ENCODE measurements around the gene ALG9. TPM values are rescaled to one million over a fixed set of nuclear protein-coding genes. Genes with fewer than 3 reads are reported as not detected.

ALG9 gene
- total RNA-seq, 1 donor from 2014 or later = 21.4 TPM

Other genes with a start within 250 kb of the ALG9 start
- gene PPP2R1B, start 105.2 kb downstream of the ALG9 start, total RNA-seq = 26.6 and 32.5 TPM in 2 replicates
- gene FDXACB1, start 7.6 kb upstream of the ALG9 start, total RNA-seq = 1.1 and 2.0 TPM in 2 replicates
- gene CFAP68, start 8.0 kb upstream of the ALG9 start, total RNA-seq = 4.0 and 4.4 TPM in 2 replicates
- 0.22 and 0.60 TPM in 2 replicates for gene CRYAB, start 40.2 kb upstream of the ALG9 start, total RNA-seq
- not detected in 2 replicates for gene HSPB2, start 41.2 kb upstream of the ALG9 start, total RNA-seq
- 0.65 TPM in 1 of 2 replicates, not detected in the other for gene C11orf52, start 47.3 kb upstream of the ALG9 start, total RNA-seq
- gene DIXDC1, start 65.8 kb upstream of the ALG9 start, total RNA-seq = 2.4 and 7.6 TPM in 2 replicates
- gene DLAT, start 153.8 kb upstream of the ALG9 start, total RNA-seq = 22.0 and 26.6 TPM in 2 replicates
- gene PIH1D2, start 202.4 kb upstream of the ALG9 start, total RNA-seq = 0.40 and 0.87 TPM in 2 replicates
- 12.0 and 14.1 TPM in 2 replicates for gene NKAPD1, start 202.7 kb upstream of the ALG9 start, total RNA-seq
- gene TIMM8B, start 215.2 kb upstream of the ALG9 start, total RNA-seq = 98.1 and 115 TPM in 2 replicates
- 158 and 170 TPM in 2 replicates for gene SDHD, start 215.3 kb upstream of the ALG9 start, total RNA-seq

All from lung microvascular endothelial cell (primary cell).